Measurements from ENCODE around the gene NDUFAB1. TPM values are rescaled to one million over a fixed set of nuclear protein-coding genes. Genes with fewer than 3 reads are reported as not detected.

Gene NDUFAB1
- polyA plus RNA-seq, 2 of the 4 experiments (the other 2 are of a cell fraction): 167 to 277 TPM

DNA sequence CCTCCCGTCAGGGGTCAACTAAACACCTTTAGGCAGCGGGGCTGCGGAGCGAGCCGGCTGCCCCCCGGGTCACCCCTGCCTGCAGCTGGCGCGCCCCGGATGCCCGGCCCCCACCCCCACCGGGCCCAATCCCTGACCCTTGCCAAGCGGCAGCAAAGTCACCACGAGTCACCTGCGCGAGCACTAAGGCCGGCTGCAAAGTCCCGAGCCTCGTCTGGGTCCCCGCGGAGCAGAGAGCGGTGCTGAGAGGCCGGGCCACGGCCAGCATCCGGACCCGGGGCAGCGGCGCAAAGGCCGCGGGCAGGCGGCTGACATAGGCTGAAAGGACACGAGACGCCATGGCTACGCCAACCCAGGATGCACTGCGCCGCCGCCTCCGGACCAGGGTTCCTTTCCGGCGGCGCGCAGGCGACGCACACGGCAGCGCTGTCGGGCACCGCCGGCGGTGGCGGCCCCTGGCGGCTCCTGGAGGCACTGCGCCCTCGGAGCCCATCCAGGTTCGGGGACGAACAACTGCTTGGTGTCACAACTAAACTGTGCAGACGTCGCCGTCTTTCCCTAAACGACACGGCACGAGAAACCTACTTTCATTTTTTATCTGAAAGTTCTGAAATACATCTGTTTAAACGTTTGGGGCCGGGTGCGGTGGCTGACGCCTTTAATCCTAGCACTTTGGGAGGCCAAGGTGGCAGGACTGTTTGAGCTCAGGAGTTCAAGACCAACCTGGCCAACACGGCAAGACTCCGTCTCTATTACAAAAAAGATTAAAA is at the start of gene NDUFAB1 (continued):
- TF ChIP-seq MAZ (IDR thresholded peaks at IDR 0.05; ENCODE audit: borderline replicate concordance, low read depth, low read length): no peak
- no peak for TF ChIP-seq ESRRA (IDR thresholded peaks at IDR 0.05; ENCODE audit: borderline replicate concordance, low read length)
- no peak for TF ChIP-seq RNF2 (IDR thresholded peaks at IDR 0.05; ENCODE audit: borderline replicate concordance, low read depth)
- TF ChIP-seq, protein P1, sequence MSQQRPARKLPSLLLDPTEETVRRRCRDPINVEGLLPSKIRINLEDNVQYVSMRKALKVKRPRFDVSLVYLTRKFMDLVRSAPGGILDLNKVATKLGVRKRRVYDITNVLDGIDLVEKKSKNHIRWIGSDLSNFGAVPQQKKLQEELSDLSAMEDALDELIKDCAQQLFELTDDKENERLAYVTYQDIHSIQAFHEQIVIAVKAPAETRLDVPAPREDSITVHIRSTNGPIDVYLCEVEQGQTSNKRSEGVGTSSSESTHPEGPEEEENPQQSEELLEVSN (IDR thresholded peaks at IDR 0.05; ENCODE audit: borderline replicate concordance, low read depth): 0 out of 2 replicates have a peak, but pooled peaks have one; percentile 45
- TF ChIP-seq HOXA7 (CRISPR knock-in tag; IDR thresholded peaks at IDR 0.05): no peak
- no peak for TF ChIP-seq CBX8 (IDR thresholded peaks at IDR 0.05)
- peak; percentile 29; the same call in 1 of the 2 replicates for TF ChIP-seq CHD4 (IDR thresholded peaks at IDR 0.05; ENCODE audit: borderline replicate concordance)
- no peak for TF ChIP-seq POLR2AphosphoS2 (conservative IDR thresholded peaks at IDR 0.05; ENCODE audit: low read length)
- 0 out of 2 replicates have a peak, but pooled peaks have one; percentile 34 for TF ChIP-seq HEYL (CRISPR knock-in tag; IDR thresholded peaks at IDR 0.05)
- no peak for TF ChIP-seq CHD2 (IDR thresholded peaks at IDR 0.05; ENCODE audit: low read length, partially characterized antibody)
- TF ChIP-seq, protein P2, sequence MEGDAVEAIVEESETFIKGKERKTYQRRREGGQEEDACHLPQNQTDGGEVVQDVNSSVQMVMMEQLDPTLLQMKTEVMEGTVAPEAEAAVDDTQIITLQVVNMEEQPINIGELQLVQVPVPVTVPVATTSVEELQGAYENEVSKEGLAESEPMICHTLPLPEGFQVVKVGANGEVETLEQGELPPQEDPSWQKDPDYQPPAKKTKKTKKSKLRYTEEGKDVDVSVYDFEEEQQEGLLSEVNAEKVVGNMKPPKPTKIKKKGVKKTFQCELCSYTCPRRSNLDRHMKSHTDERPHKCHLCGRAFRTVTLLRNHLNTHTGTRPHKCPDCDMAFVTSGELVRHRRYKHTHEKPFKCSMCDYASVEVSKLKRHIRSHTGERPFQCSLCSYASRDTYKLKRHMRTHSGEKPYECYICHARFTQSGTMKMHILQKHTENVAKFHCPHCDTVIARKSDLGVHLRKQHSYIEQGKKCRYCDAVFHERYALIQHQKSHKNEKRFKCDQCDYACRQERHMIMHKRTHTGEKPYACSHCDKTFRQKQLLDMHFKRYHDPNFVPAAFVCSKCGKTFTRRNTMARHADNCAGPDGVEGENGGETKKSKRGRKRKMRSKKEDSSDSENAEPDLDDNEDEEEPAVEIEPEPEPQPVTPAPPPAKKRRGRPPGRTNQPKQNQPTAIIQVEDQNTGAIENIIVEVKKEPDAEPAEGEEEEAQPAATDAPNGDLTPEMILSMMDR (IDR thresholded peaks at IDR 0.05): peak; percentile 87
- TF ChIP-seq FOXS1 (CRISPR knock-in tag; IDR thresholded peaks at IDR 0.05): no peak

DNA sequence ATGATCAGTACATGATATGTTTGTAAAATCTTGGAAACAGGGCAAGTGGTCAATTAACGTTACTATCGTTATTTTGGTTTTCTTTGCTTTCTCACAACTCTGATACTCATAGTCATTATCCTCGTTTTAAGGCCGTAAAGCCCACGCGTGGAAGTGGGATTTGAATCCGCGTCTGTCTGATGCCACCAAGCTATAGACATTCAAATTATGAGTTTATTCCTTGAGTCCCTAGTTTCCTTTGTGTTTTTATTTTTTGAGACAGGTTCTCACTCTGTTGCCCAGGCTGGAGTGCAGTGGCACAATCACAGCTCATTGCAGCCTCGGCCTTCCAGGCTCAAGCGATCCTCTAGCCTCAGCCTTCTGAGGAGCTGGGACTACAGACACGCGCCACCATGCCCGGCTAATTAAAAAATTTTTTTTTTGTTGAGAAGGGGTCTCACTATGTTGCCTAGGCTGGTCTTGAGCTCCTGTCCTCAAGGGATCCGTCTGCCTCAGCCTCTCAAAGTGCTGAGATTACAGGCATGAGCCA is 46.2 kb upstream of the NDUFAB1 start:
- no peak for DNase-seq (ENCODE audit: low read depth in 1 of 2, low spot score in 1 of 2)
- POLR2A ChIA-PET: no interaction called here
- TF ChIP-seq GATA3 (IDR thresholded peaks at IDR 0.05; ENCODE audit: borderline replicate concordance) (no peak), SMC3 (IDR thresholded peaks at IDR 0.05) (no peak), CBX8 (IDR thresholded peaks at IDR 0.05) (no peak), TFCP2L1 (CRISPR knock-in tag; IDR thresholded peaks at IDR 0.05) (no peak), POLR2AphosphoS2 (conservative IDR thresholded peaks at IDR 0.05; ENCODE audit: low read length) (no peak), CEBPB (IDR thresholded peaks at IDR 0.05) (no peak), KDM1A (IDR thresholded peaks at IDR 0.05; ENCODE audit: low read depth) (no peak), BHLHE40 (IDR thresholded peaks at IDR 0.05; ENCODE audit: low read depth, low read length) (no peak), ESRRA (IDR thresholded peaks at IDR 0.05; ENCODE audit: borderline replicate concordance, low read length) (no peak), MAZ (IDR thresholded peaks at IDR 0.05; ENCODE audit: borderline replicate concordance, low read depth, low read length) (no peak)
- TF ChIP-seq, protein P3, sequence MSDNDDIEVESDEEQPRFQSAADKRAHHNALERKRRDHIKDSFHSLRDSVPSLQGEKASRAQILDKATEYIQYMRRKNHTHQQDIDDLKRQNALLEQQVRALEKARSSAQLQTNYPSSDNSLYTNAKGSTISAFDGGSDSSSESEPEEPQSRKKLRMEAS (IDR thresholded peaks at IDR 0.05): no peak
- TF ChIP-seq, protein P4, sequence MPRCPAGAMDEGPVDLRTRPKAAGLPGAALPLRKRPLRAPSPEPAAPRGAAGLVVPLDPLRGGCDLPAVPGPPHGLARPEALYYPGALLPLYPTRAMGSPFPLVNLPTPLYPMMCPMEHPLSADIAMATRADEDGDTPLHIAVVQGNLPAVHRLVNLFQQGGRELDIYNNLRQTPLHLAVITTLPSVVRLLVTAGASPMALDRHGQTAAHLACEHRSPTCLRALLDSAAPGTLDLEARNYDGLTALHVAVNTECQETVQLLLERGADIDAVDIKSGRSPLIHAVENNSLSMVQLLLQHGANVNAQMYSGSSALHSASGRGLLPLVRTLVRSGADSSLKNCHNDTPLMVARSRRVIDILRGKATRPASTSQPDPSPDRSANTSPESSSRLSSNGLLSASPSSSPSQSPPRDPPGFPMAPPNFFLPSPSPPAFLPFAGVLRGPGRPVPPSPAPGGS (IDR thresholded peaks at IDR 0.05): no peak
- TF ChIP-seq, protein P5, sequence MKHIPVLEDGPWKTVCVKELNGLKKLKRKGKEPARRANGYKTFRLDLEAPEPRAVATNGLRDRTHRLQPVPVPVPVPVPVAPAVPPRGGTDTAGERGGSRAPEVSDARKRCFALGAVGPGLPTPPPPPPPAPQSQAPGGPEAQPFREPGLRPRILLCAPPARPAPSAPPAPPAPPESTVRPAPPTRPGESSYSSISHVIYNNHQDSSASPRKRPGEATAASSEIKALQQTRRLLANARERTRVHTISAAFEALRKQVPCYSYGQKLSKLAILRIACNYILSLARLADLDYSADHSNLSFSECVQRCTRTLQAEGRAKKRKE (CRISPR knock-in tag; IDR thresholded peaks at IDR 0.05; ENCODE audit: low read depth): no peak
- TF ChIP-seq, protein P1 (IDR thresholded peaks at IDR 0.05; ENCODE audit: borderline replicate concordance, low read depth): no peak
- TF ChIP-seq, protein P6, sequence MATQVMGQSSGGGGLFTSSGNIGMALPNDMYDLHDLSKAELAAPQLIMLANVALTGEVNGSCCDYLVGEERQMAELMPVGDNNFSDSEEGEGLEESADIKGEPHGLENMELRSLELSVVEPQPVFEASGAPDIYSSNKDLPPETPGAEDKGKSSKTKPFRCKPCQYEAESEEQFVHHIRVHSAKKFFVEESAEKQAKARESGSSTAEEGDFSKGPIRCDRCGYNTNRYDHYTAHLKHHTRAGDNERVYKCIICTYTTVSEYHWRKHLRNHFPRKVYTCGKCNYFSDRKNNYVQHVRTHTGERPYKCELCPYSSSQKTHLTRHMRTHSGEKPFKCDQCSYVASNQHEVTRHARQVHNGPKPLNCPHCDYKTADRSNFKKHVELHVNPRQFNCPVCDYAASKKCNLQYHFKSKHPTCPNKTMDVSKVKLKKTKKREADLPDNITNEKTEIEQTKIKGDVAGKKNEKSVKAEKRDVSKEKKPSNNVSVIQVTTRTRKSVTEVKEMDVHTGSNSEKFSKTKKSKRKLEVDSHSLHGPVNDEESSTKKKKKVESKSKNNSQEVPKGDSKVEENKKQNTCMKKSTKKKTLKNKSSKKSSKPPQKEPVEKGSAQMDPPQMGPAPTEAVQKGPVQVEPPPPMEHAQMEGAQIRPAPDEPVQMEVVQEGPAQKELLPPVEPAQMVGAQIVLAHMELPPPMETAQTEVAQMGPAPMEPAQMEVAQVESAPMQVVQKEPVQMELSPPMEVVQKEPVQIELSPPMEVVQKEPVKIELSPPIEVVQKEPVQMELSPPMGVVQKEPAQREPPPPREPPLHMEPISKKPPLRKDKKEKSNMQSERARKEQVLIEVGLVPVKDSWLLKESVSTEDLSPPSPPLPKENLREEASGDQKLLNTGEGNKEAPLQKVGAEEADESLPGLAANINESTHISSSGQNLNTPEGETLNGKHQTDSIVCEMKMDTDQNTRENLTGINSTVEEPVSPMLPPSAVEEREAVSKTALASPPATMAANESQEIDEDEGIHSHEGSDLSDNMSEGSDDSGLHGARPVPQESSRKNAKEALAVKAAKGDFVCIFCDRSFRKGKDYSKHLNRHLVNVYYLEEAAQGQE (IDR thresholded peaks at IDR 0.05): no peak
- no peak for ATAC-seq
- FAIRE-seq: no peak
- H3K27ac ChIP-seq: peak overlapping the region; percentile 79 to 97; a peak in 5 of 6 replicates
- no peaks in the 10 kb centered on the region for H3K9me3 ChIP-seq
- peaks cover 16% of the 10 kb centered on the region; the same call in 2 of the 3 replicates for H3K4me1 ChIP-seq
- H3K4me3 ChIP-seq: peak overlapping the region; percentile 84
- H3K4me2 ChIP-seq: peak overlapping the region; percentile 94
- WGBS (ENCODE audit: missing lambda C conversion rate): 79% methylated on average over 14 of the region's 14 CpGs
- CTCF ChIA-PET: interaction anchor here (1.0 to 1.8 kb wide), 5 partner anchors 17 to 84 kb away, joined by 3 to 8 read pairs (median 3); partner anchors contain the start of gene NDUFAB1
